H1 (cell line): ENCODE data around the gene MTARC2.

Source experiments
- ASH2L ChIP-seq: fragments of 200-600, 300-600 bp; sonication (generic); IDR thresholded peaks from one replicate; pipeline ENCODE4 v1.7.1; 2017; ENCODE audit warnings: low read length
- CBX5 ChIP-seq: fragments of 300-800, 300-1000 bp; sonication (generic); IDR thresholded peaks from 2 replicates; pipeline ENCODE4 v1.7.1; 2016; ENCODE audit warnings: antibody characterized with exemption, low read length, low read depth
- CTCF ChIP-seq, 3 experiments: IDR thresholded peaks; 1 replicate in 2 of 3; 2 replicates in 1 of 3; pipeline versions ENCODE4 v1.5.1 to v1.6.1; 2011; ENCODE audit warnings: low read length in 3 of 3, mild to moderate bottlenecking in 3 of 3, inconsistent platforms in 2 of 3, low read depth in 1 of 3, moderate library complexity in 1 of 3; ENCODE audit not compliant: insufficient read depth in 1 of 3; ENCODE audit errors: control extremely low read depth in 1 of 3
- EZH2 ChIP-seq: fragments of 200-600 bp; sonication (generic); IDR thresholded peaks from 2 replicates; pipeline ENCODE4 v1.7.1; 2012; ENCODE audit warnings: low read depth, mild to moderate bottlenecking, moderate library complexity, low read length, inconsistent platforms; ENCODE audit not compliant: severe bottlenecking
- GABPA ChIP-seq: IDR thresholded peaks from 2 replicates; pipeline ENCODE4 v1.6.1; 2011; ENCODE audit warnings: mild to moderate bottlenecking, low read length, moderate library complexity, borderline replicate concordance; ENCODE audit not compliant: insufficient read depth
- KDM4A ChIP-seq: IDR thresholded peaks from one replicate; pipeline ENCODE4 v1.7.1; 2012; ENCODE audit warnings: low read depth, mild to moderate bottlenecking, moderate library complexity, low read length, inconsistent platforms; ENCODE audit not compliant: severe bottlenecking
- POLR2A ChIP-seq, 2 experiments: IDR thresholded peaks; 1 replicate in 1 of 2; 2 replicates in 1 of 2; pipeline ENCODE4 v1.6.1; 2011; ENCODE audit warnings: low read depth in 2 of 2, low read length in 2 of 2, mild to moderate bottlenecking in 2 of 2; ENCODE audit errors: control extremely low read depth in 1 of 2
- RBBP5 ChIP-seq: IDR thresholded peaks from 2 replicates; pipeline ENCODE4 v1.7.1; 2012; ENCODE audit warnings: low read depth, mild to moderate bottlenecking, inconsistent platforms, low read length, moderate library complexity, borderline replicate concordance
- TAF1 ChIP-seq: IDR thresholded peaks from 2 replicates; pipeline ENCODE4 v1.6.1; 2011; ENCODE audit warnings: mild to moderate bottlenecking, low read depth, low read length
- ZNF274 ChIP-seq: IDR thresholded peaks from 2 replicates; pipeline ENCODE4 v1.7.0; 2012; ENCODE audit warnings: low read length, borderline replicate concordance; ENCODE audit errors: extremely low read depth

GRCh38 chr1:220815409-220815808, 67.3 kb downstream of the MTARC2 start:
- TF ChIP-seq ZNF274 (no peak), ASH2L (no peak), CTCF (IDR thresholded peaks at IDR 0.05; ENCODE audit: control extremely low read depth in 1 of 3, insufficient read depth in 1 of 3, low read depth in 1 of 3, low read length in 3 of 3) (no peak), TAF1 (no peak), EZH2 (no peak), GABPA (no peak), POLR2A (IDR thresholded peaks at IDR 0.05; ENCODE audit: control extremely low read depth in 1 of 2, low read depth in 2 of 2, low read length in 2 of 2) (no peak), CBX5 (no peak), RBBP5 (no peak), KDM4A (no peak)
